BLaER1 (cell line): Measurements from ENCODE around the gene GCSAM.

Experiments used
- H3K27ac ChIP-seq: shearing (Covaris generic); formaldehyde crosslinking; 2 replicates; pipeline ENCODE4 v1.8.1; 2022
- H3K27me3 ChIP-seq: shearing (Covaris generic); formaldehyde crosslinking; 2 replicates; pipeline ENCODE4 v1.8.1; 2022
- H3K36me3 ChIP-seq: shearing (Covaris generic); formaldehyde crosslinking; 2 replicates; pipeline ENCODE4 v1.8.1; 2022
- H3K4me1 ChIP-seq: shearing (Covaris generic); formaldehyde crosslinking; 2 replicates; pipeline ENCODE4 v1.8.1; 2022
- H3K4me2 ChIP-seq: shearing (Covaris generic); formaldehyde crosslinking; 2 replicates; pipeline ENCODE4 v1.8.1; 2022
- H3K4me3 ChIP-seq: shearing (Covaris generic); formaldehyde crosslinking; 2 replicates; pipeline ENCODE4 v1.8.1; 2022
- H3K9ac ChIP-seq: shearing (Covaris generic); formaldehyde crosslinking; 2 replicates; pipeline ENCODE4 v1.8.1; 2022
- H3K9me3 ChIP-seq: shearing (Covaris generic); formaldehyde crosslinking; 2 replicates; pipeline ENCODE4 v1.8.1; 2022
- H4K20me1 ChIP-seq: shearing (Covaris generic); formaldehyde crosslinking; 2 replicates; pipeline ENCODE4 v1.8.1; 2022
- Cebpa-rat ChIP-seq: shearing (Covaris generic); IDR thresholded peaks from 2 replicates; pipeline ENCODE4 v1.8.1; 2022

Gene GCSAM

GRCh38 chr3:112111785-112112402 is 21.2 kb downstream of the GCSAM start:
- no peak overlapping the region for H3K4me3 ChIP-seq
- no peaks in the 10 kb centered on the region for H3K27me3 ChIP-seq
- H3K9ac ChIP-seq: no peak overlapping the region
- H3K9me3 ChIP-seq: no peaks in the 10 kb centered on the region
- no peak for TF ChIP-seq Cebpa-rat
- H3K36me3 ChIP-seq: no peaks in the 10 kb centered on the region
- H4K20me1 ChIP-seq: no peaks in the 10 kb centered on the region
- H3K4me2 ChIP-seq: peak overlapping the region; percentile 31
- H3K4me1 ChIP-seq: peaks cover 57% of the 10 kb centered on the region
- no peak overlapping the region for H3K27ac ChIP-seq

- Histone ChIP-seq H4K20me1 (no peaks in the 10 kb centered on the region), H3K4me2 (no peak overlapping the region), H3K27ac (no peak overlapping the region), H3K9ac (no peak overlapping the region), H3K4me1 (peaks cover 40% of the 10 kb centered on the region), H3K9me3 (no peaks in the 10 kb centered on the region), H3K36me3 (no peaks in the 10 kb centered on the region), H3K27me3 (no peaks in the 10 kb centered on the region), H3K4me3 (no peak overlapping the region)
- TF ChIP-seq Cebpa-rat: no peak
These were observed 23.7 kb downstream of the GCSAM start for GRCh38 chr3:112109322-112109721.

GRCh38 chr3:112104774-112105173 is 28.3 kb downstream of the GCSAM start:
- H3K36me3 ChIP-seq: no peaks in the 10 kb centered on the region
- TF ChIP-seq Cebpa-rat: no peak

GRCh38 chr3:112101916-112102315 is 31.1 kb downstream of the GCSAM start:
- H4K20me1 ChIP-seq: no peaks in the 10 kb centered on the region
- H3K36me3 ChIP-seq: no peaks in the 10 kb centered on the region
- no peak overlapping the region for H3K27ac ChIP-seq
- no peak overlapping the region for H3K9ac ChIP-seq
- peaks cover 20% of the 10 kb centered on the region for H3K4me1 ChIP-seq
- TF ChIP-seq Cebpa-rat: no peak
- no peak overlapping the region for H3K4me3 ChIP-seq
- peaks cover 30% of the 10 kb centered on the region for H3K9me3 ChIP-seq
- no peaks in the 10 kb centered on the region for H3K27me3 ChIP-seq
- no peak overlapping the region for H3K4me2 ChIP-seq

More at GRCh38 chr3:112104774-112105173, 28.3 kb downstream of the GCSAM start:
- Histone ChIP-seq H3K9ac (no peak overlapping the region), H3K4me2 (no peak overlapping the region), H3K9me3 (peaks cover 6% of the 10 kb centered on the region), H3K4me1 (peaks cover 8% of the 10 kb centered on the region), H3K4me3 (no peak overlapping the region), H4K20me1 (no peaks in the 10 kb centered on the region), H3K27ac (no peak overlapping the region), H3K27me3 (no peaks in the 10 kb centered on the region)

- no peak overlapping the region for H3K9ac ChIP-seq
- H3K27me3 ChIP-seq: no peaks in the 10 kb centered on the region
- H3K4me3 ChIP-seq: no peak overlapping the region
- H3K9me3 ChIP-seq: peaks cover 49% of the 10 kb centered on the region
- H3K36me3 ChIP-seq: no peaks in the 10 kb centered on the region
- no peak overlapping the region for H3K27ac ChIP-seq
- no peaks in the 10 kb centered on the region for H4K20me1 ChIP-seq
- no peak overlapping the region for H3K4me2 ChIP-seq
- peaks cover 24% of the 10 kb centered on the region for H3K4me1 ChIP-seq
- TF ChIP-seq Cebpa-rat: no peak
These were observed 35.7 kb downstream of the GCSAM start for GRCh38 chr3:112097378-112097777.

GRCh38 chr3:112096176-112096575 is 36.9 kb downstream of the GCSAM start:
- Histone ChIP-seq H3K36me3 (no peaks in the 10 kb centered on the region), H3K27me3 (no peaks in the 10 kb centered on the region), H3K4me3 (no peak overlapping the region), H3K9me3 (peaks cover 46% of the 10 kb centered on the region), H3K4me1 (peaks cover 36% of the 10 kb centered on the region), H3K9ac (no peak overlapping the region), H4K20me1 (no peaks in the 10 kb centered on the region), H3K27ac (no peak overlapping the region), H3K4me2 (no peak overlapping the region)
- no peak for TF ChIP-seq Cebpa-rat

GRCh38 chr3:112095731-112096130 is 37.3 kb downstream of the GCSAM start:
- H3K27me3 ChIP-seq: no peaks in the 10 kb centered on the region
- H3K4me2 ChIP-seq: no peak overlapping the region
- H3K4me3 ChIP-seq: no peak overlapping the region
- no peak for TF ChIP-seq Cebpa-rat
- H3K4me1 ChIP-seq: peaks cover 40% of the 10 kb centered on the region
- no peak overlapping the region for H3K9ac ChIP-seq
- H4K20me1 ChIP-seq: no peaks in the 10 kb centered on the region
- no peaks in the 10 kb centered on the region for H3K36me3 ChIP-seq
- H3K9me3 ChIP-seq: peaks cover 46% of the 10 kb centered on the region
- no peak overlapping the region for H3K27ac ChIP-seq

GRCh38 chr3:112093180-112093522 is 39.9 kb downstream of the GCSAM start:
- Histone ChIP-seq H3K4me1 (peaks cover 40% of the 10 kb centered on the region), H4K20me1 (no peaks in the 10 kb centered on the region), H3K4me2 (peak overlapping the region; percentile 83), H3K9ac (peak overlapping the region; percentile 34; the same call in 1 of the 2 replicates), H3K9me3 (peaks cover 27% of the 10 kb centered on the region), H3K27me3 (peaks cover 3% of the 10 kb centered on the region; the same call in 1 of the 2 replicates), H3K4me3 (no peak overlapping the region), H3K36me3 (no peaks in the 10 kb centered on the region), H3K27ac (peak overlapping the region; percentile 63)
- TF ChIP-seq Cebpa-rat: no peak

GRCh38 chr3:112092496-112093179 is 40.4 kb downstream of the GCSAM start:
- Histone ChIP-seq H3K27me3 (peaks cover 8% of the 10 kb centered on the region), H3K9ac (peak overlapping the region; percentile 34; the same call in 1 of the 2 replicates), H3K27ac (peak overlapping the region; percentile 63), H4K20me1 (no peaks in the 10 kb centered on the region), H3K4me3 (no peak overlapping the region), H3K4me1 (peaks cover 38% of the 10 kb centered on the region), H3K4me2 (peak overlapping the region; percentile 83), H3K9me3 (peaks cover 22% of the 10 kb centered on the region), H3K36me3 (no peaks in the 10 kb centered on the region)
- TF ChIP-seq Cebpa-rat: no peak

- peak overlapping the region; percentile 55 for H3K27ac ChIP-seq
- H3K4me1 ChIP-seq: peaks cover 38% of the 10 kb centered on the region
- H3K4me3 ChIP-seq: no peak overlapping the region
These were observed 42.0 kb downstream of the GCSAM start for GRCh38 chr3:112090887-112091586.

More at GRCh38 chr3:112090887-112091586, 42.0 kb downstream of the GCSAM start:
- peaks cover 17% of the 10 kb centered on the region; the same call in 1 of the 2 replicates for H3K9me3 ChIP-seq
- peak overlapping the region; percentile 83 for H3K4me2 ChIP-seq
- H4K20me1 ChIP-seq: no peaks in the 10 kb centered on the region
- H3K36me3 ChIP-seq: no peaks in the 10 kb centered on the region
- H3K27me3 ChIP-seq: peaks cover 24% of the 10 kb centered on the region
- peak overlapping the region; percentile 42; the same call in 1 of the 2 replicates for H3K9ac ChIP-seq
- TF ChIP-seq Cebpa-rat: no peak
